ENCODE measurements around the gene CHD5.
A peak's percentile ranks its signal among the peaks of the same experiment; 100 is the strongest.

CHD5 gene

DNA sequence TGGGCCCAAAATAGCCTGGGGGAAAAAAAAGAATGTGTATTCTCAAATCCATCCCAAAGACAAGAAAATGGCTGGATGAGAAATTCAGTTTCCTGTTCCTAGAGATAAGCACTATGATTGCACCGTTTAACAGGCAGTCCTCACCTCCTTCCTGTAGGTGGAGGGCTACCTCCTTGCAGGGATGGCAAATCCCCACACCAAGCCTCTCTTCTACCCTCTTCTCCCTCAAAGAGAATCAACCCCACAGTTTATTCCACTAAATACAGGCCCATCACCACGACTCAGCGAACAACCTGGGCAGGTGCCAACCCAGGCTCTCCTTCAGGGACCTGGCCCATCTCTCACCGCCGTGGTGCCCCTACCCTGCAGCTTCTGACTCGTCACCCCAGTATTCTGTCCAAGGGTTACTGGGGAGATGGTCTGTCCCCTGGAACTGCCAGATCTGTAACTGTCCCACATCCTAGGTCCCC, 3.4 kb upstream of the CHD5 start:
- peaks cover 3 to 9% of the 10 kb centered on the region in 2 donors for H3K36me3 ChIP-seq (ENCODE audit: control insufficient read depth in 2 of 2, insufficient read depth in 2 of 2, low read length in 2 of 2)
- no peaks in the 10 kb centered on the region for H3K9me3 ChIP-seq (ENCODE audit: control insufficient read depth in 2 of 2, low read length in 2 of 2)
- no peak overlapping the region for H3K4me3 ChIP-seq (ENCODE audit: low read length in 2 of 2)
- peaks cover 20% of the 10 kb centered on the region for H3K4me1 ChIP-seq (ENCODE audit: control insufficient read depth, insufficient read depth, low read length)
- no peak overlapping the region for H3K9ac ChIP-seq (ENCODE audit: low read length in 2 of 2)
- H3K27ac ChIP-seq (ENCODE audit: low read length) = no peak overlapping the region
- peaks cover 5 to 9% of the 10 kb centered on the region in 2 donors for H3K27me3 ChIP-seq (ENCODE audit: control insufficient read depth in 1 of 2, insufficient read depth in 2 of 2, low read length in 2 of 2)

DNA sequence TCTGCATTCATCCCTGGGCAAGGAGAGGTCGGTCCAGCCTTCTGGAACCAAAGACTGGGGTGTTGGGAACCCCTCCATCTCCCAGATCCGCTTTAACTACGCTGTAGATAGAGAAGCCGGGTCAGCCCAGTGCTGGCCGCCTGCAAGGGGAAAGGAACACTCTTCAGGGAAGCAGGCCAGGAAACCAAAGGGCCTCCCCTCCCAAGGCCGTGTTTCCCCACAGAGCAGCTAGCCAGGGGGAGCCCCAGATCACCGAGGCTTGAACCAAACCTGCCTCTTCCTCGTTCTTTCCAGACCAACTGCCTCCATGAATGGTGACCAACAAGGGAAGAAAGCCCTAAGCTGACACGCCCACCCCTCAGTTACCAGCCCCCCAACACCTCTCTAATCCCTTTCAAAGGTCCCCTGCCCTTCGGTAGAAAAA, 1.2 kb upstream of the CHD5 start:
- no peak overlapping the region for H3K9ac ChIP-seq (ENCODE audit: low read length in 2 of 2)
- peak overlapping the region in 1 of 2 donors; percentile 15 for H3K4me3 ChIP-seq (ENCODE audit: low read length in 2 of 2)
- H3K36me3 ChIP-seq (ENCODE audit: control insufficient read depth in 2 of 2, insufficient read depth in 2 of 2, low read length in 2 of 2) = peaks cover 3 to 9% of the 10 kb centered on the region in 2 donors
- no peaks in the 10 kb centered on the region for H3K9me3 ChIP-seq (ENCODE audit: control insufficient read depth in 2 of 2, low read length in 2 of 2)
- peaks cover 23% of the 10 kb centered on the region for H3K4me1 ChIP-seq (ENCODE audit: control insufficient read depth, insufficient read depth, low read length)
- peaks cover 19 to 31% of the 10 kb centered on the region in 2 donors for H3K27me3 ChIP-seq (ENCODE audit: control insufficient read depth in 1 of 2, insufficient read depth in 2 of 2, low read length in 2 of 2)
- H3K27ac ChIP-seq (ENCODE audit: low read length) = peak overlapping the region; percentile 24

DNA sequence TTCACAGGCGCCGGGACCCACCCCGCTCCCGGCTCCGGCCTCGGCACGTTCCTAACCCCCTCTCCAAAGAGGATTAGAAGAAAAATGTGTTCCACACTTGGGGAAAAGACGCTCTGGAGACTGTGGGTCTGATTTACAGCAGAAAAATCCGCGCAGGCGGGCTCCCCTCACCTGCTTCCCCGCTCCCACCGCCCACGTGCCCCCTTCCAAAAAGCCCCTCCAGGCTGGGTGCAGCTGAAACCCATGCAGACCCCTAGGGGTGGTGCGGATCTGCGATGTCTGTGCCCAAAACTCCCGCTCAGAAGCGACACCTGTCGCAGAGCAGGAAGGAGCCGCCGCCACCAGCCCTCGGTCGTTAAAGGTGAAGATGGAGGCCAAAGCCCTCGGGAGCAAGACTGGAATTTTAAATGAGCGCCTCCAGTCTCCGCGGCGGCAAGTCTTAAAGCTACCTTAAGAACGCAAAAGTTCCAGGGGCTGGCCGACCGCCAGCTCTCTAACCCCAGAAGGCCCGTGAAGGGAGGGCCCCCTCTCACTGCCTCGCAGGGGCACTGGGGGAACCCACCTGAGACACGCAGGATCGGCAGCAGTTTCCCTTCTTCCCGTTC, 688 bp upstream of the CHD5 start:
- Histone ChIP-seq H3K36me3 (ENCODE audit: control insufficient read depth in 2 of 2, insufficient read depth in 2 of 2, low read length in 2 of 2) (peaks cover under 1 to 8% of the 10 kb centered on the region in 2 donors), H3K4me3 (ENCODE audit: low read length in 2 of 2) (peak overlapping the region in 1 of 2 donors; percentile 15), H3K27ac (ENCODE audit: low read length) (peak overlapping the region; percentile 24), H3K9me3 (ENCODE audit: control insufficient read depth in 2 of 2, low read length in 2 of 2) (no peaks in the 10 kb centered on the region), H3K4me1 (ENCODE audit: control insufficient read depth, insufficient read depth, low read length) (peaks cover 23% of the 10 kb centered on the region), H3K27me3 (ENCODE audit: control insufficient read depth in 1 of 2, insufficient read depth in 2 of 2, low read length in 2 of 2) (peaks cover 20 to 33% of the 10 kb centered on the region in 2 donors), H3K9ac (ENCODE audit: low read length in 2 of 2) (no peak overlapping the region)

GRCh38 chr1:6179564-6180175, 451 bp downstream of the CHD5 start:
- Histone ChIP-seq H3K36me3 (ENCODE audit: control insufficient read depth in 2 of 2, insufficient read depth in 2 of 2, low read length in 2 of 2) (peaks cover 0 to 2% of the 10 kb centered on the region in 2 donors), H3K9ac (ENCODE audit: low read length in 2 of 2) (no peak overlapping the region), H3K4me3 (ENCODE audit: low read length in 2 of 2) (peak overlapping the region in 1 of 2 donors; percentile 69), H3K27me3 (ENCODE audit: control insufficient read depth in 1 of 2, insufficient read depth in 2 of 2, low read length in 2 of 2) (peaks cover 25 to 33% of the 10 kb centered on the region in 2 donors), H3K27ac (ENCODE audit: low read length) (no peak overlapping the region), H3K4me1 (ENCODE audit: control insufficient read depth, insufficient read depth, low read length) (peaks cover 18% of the 10 kb centered on the region), H3K9me3 (ENCODE audit: control insufficient read depth in 2 of 2, low read length in 2 of 2) (no peaks in the 10 kb centered on the region)

GRCh38 chr1:6178751-6179563, 1.2 kb downstream of the CHD5 start:
- H3K9me3 ChIP-seq (ENCODE audit: control insufficient read depth in 2 of 2, low read length in 2 of 2) = no peaks in the 10 kb centered on the region
- peaks cover 16% of the 10 kb centered on the region for H3K4me1 ChIP-seq (ENCODE audit: control insufficient read depth, insufficient read depth, low read length)
- H3K27ac ChIP-seq (ENCODE audit: low read length) = no peak overlapping the region
- H3K4me3 ChIP-seq (ENCODE audit: low read length in 2 of 2) = peak overlapping the region in 1 of 2 donors; percentile 69
- no peak overlapping the region for H3K9ac ChIP-seq (ENCODE audit: low read length in 2 of 2)
- H3K27me3 ChIP-seq (ENCODE audit: control insufficient read depth in 1 of 2, insufficient read depth in 2 of 2, low read length in 2 of 2) = peaks cover 25 to 33% of the 10 kb centered on the region in 2 donors
- no peaks in the 10 kb centered on the region for H3K36me3 ChIP-seq (ENCODE audit: control insufficient read depth in 2 of 2, insufficient read depth in 2 of 2, low read length in 2 of 2)

DNA sequence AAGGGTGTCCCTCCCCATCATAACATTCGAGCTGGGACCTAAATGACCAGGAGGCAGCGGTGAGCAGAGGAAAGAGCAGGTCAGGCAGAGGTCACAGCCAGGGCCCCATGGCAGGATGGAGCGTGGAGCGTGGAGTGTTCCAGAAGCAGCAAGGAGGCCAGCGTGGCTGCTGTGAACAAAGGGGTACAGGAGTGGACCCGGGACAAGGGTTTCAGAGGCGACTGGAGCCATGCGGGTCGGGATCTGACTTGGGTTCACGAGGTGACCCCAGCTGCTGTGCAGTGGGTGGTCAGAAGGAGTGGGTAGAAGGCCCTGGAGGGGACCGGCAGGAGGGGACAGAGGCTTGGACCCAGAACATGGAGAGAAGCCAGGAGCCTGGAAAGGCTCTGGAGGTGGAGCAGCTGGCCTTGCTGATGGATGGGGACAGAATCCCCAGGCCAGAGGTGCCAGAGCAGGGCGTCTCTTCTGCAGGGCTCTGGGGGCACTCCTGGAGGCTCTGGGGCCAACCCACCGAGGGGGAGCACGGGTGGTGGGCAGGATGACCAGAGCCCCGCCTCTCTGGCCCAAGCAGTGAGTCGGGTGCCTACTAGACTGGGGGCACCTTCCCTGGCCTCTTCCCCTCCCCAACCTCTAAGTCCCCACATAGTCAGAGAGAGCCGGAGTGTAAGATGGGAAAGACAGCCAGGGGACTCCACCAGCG, 2.3 kb downstream of the CHD5 start:
- H3K4me3 ChIP-seq (ENCODE audit: low read length in 2 of 2) = no peak overlapping the region
- H3K9ac ChIP-seq (ENCODE audit: low read length in 2 of 2) = no peak overlapping the region
- no peaks in the 10 kb centered on the region for H3K9me3 ChIP-seq (ENCODE audit: control insufficient read depth in 2 of 2, low read length in 2 of 2)
- no peak overlapping the region for H3K27ac ChIP-seq (ENCODE audit: low read length)
- H3K27me3 ChIP-seq (ENCODE audit: control insufficient read depth in 1 of 2, insufficient read depth in 2 of 2, low read length in 2 of 2) = peaks cover 25 to 33% of the 10 kb centered on the region in 2 donors
- H3K4me1 ChIP-seq (ENCODE audit: control insufficient read depth, insufficient read depth, low read length) = peaks cover 16% of the 10 kb centered on the region
- no peaks in the 10 kb centered on the region for H3K36me3 ChIP-seq (ENCODE audit: control insufficient read depth in 2 of 2, insufficient read depth in 2 of 2, low read length in 2 of 2)

GRCh38 chr1:6176779-6177178, 3.3 kb downstream of the CHD5 start:
- H3K4me3 ChIP-seq (ENCODE audit: low read length in 2 of 2) = no peak overlapping the region
- H3K9ac ChIP-seq (ENCODE audit: low read length in 2 of 2) = no peak overlapping the region
- H3K27me3 ChIP-seq (ENCODE audit: control insufficient read depth in 1 of 2, insufficient read depth in 2 of 2, low read length in 2 of 2) = peaks cover 27 to 41% of the 10 kb centered on the region in 2 donors
- H3K9me3 ChIP-seq (ENCODE audit: control insufficient read depth in 2 of 2, low read length in 2 of 2) = no peaks in the 10 kb centered on the region
- no peaks in the 10 kb centered on the region for H3K36me3 ChIP-seq (ENCODE audit: control insufficient read depth in 2 of 2, insufficient read depth in 2 of 2, low read length in 2 of 2)
- peaks cover 16% of the 10 kb centered on the region for H3K4me1 ChIP-seq (ENCODE audit: control insufficient read depth, insufficient read depth, low read length)
- H3K27ac ChIP-seq (ENCODE audit: low read length) = no peak overlapping the region

DNA sequence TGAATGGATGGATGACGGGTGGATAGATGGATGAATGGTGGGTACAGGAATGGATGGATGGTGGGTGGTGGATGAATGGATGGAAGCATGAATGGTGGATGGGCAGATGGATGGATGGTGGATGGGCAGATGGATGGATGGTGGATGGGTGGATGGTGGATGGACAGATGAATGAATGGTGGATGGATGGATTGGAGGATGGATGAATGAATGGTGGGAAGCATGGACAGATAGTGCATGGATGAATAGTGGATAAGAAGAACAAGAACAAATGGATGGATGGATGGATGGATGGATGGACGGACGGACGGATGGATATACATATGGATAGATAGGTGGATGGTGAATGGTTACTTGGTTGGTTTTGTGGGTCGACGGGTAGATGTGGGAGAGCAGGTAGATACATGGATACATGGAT, 4.7 kb downstream of the CHD5 start:
- Histone ChIP-seq H3K4me1 (ENCODE audit: control insufficient read depth, insufficient read depth, low read length) (peaks cover 15% of the 10 kb centered on the region), H3K9me3 (ENCODE audit: control insufficient read depth in 2 of 2, low read length in 2 of 2) (no peaks in the 10 kb centered on the region), H3K9ac (ENCODE audit: low read length in 2 of 2) (no peak overlapping the region), H3K27ac (ENCODE audit: low read length) (no peak overlapping the region), H3K27me3 (ENCODE audit: control insufficient read depth in 1 of 2, insufficient read depth in 2 of 2, low read length in 2 of 2) (peaks cover 28 to 41% of the 10 kb centered on the region in 2 donors), H3K36me3 (ENCODE audit: control insufficient read depth in 2 of 2, insufficient read depth in 2 of 2, low read length in 2 of 2) (no peaks in the 10 kb centered on the region), H3K4me3 (ENCODE audit: low read length in 2 of 2) (no peak overlapping the region)

DNA sequence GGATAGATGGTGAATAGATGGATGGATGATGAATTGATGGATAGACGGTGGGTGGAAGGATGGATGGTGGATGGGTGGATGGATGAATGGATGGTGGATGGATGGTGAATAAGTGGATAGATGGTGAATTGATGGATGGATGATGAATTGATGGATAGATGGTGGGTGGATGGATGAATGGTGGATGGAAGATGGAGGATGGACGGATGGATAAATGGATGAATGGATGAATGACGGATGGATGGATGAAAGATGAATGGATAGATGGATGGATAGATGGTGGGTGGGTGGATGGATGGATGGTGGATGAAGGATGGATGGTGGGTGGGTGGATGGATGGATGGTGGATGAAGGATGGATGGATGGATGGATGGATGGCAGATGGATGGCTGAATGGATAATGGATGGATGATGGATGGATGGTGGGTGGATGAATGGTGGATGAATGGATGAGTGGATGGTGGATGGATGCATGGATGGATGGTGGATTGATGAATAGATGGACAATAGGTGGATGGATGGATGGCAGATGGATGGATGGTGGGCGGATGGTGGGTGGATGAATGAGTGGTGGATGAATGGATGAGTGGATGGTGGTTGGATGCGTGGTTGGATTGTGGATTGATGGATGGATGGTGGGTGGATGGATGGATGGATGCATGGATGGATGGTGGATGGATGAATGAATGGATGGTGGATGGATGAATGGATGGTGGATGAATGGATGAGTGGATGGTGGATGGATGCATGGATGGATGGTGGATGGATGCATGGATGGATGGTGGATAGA, 5.3 kb downstream of the CHD5 start:
- Histone ChIP-seq H3K27me3 (ENCODE audit: control insufficient read depth in 1 of 2, insufficient read depth in 2 of 2, low read length in 2 of 2) (peaks cover 28 to 41% of the 10 kb centered on the region in 2 donors), H3K27ac (ENCODE audit: low read length) (no peak overlapping the region), H3K9ac (ENCODE audit: low read length in 2 of 2) (no peak overlapping the region), H3K4me3 (ENCODE audit: low read length in 2 of 2) (no peak overlapping the region), H3K4me1 (ENCODE audit: control insufficient read depth, insufficient read depth, low read length) (peaks cover 15% of the 10 kb centered on the region), H3K36me3 (ENCODE audit: control insufficient read depth in 2 of 2, insufficient read depth in 2 of 2, low read length in 2 of 2) (no peaks in the 10 kb centered on the region), H3K9me3 (ENCODE audit: control insufficient read depth in 2 of 2, low read length in 2 of 2) (no peaks in the 10 kb centered on the region)

GRCh38 chr1:6172549-6172948, 7.6 kb downstream of the CHD5 start:
- H3K4me3 ChIP-seq (ENCODE audit: low read length in 2 of 2) = no peak overlapping the region
- H3K36me3 ChIP-seq (ENCODE audit: control insufficient read depth in 2 of 2, insufficient read depth in 2 of 2, low read length in 2 of 2) = no peaks in the 10 kb centered on the region
- H3K4me1 ChIP-seq (ENCODE audit: control insufficient read depth, insufficient read depth, low read length) = peaks cover 5% of the 10 kb centered on the region
- H3K9ac ChIP-seq (ENCODE audit: low read length in 2 of 2) = no peak overlapping the region
- no peaks in the 10 kb centered on the region for H3K9me3 ChIP-seq (ENCODE audit: control insufficient read depth in 2 of 2, low read length in 2 of 2)
- H3K27ac ChIP-seq (ENCODE audit: low read length) = no peak overlapping the region
- H3K27me3 ChIP-seq (ENCODE audit: control insufficient read depth in 1 of 2, insufficient read depth in 2 of 2, low read length in 2 of 2) = peaks cover 17 to 28% of the 10 kb centered on the region in 2 donors
